ENCODE data around the gene NUMA1.

DNA sequence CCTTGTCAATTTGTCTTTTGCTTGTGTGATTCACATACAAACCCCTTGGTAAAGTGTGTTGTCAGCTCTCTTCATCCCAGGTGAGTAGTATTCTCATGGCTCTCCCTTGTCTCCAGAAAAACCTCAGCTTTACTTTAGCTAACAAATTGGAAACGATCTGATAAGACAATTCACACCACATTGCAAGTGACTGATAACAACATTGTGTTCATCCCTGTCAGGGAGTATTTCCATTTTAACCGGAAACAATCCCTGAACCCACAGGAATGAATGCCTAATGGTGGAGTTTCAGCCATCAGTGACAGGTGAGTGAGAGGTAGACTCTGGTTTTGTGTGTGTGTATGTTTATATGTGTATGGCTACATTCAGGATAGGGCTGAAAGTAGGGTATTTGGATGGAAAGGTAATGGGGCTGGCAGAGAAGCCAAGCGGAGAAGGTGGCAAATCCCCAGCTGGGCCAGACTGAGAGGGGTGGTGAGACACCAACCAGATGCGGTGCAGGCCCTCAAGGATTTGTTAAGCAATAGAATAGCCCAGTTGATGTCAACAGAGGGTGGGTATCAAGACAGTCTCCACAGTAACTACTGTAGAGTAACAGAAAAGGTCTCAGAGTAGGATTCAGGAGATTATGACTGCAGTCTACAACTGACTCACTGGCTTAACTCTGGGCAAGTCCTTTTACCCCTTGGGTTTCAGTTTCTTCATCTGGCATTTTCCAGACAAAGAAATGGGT, 7.9 kb upstream of the NUMA1 start:
- TF ChIP-seq, protein P1, sequence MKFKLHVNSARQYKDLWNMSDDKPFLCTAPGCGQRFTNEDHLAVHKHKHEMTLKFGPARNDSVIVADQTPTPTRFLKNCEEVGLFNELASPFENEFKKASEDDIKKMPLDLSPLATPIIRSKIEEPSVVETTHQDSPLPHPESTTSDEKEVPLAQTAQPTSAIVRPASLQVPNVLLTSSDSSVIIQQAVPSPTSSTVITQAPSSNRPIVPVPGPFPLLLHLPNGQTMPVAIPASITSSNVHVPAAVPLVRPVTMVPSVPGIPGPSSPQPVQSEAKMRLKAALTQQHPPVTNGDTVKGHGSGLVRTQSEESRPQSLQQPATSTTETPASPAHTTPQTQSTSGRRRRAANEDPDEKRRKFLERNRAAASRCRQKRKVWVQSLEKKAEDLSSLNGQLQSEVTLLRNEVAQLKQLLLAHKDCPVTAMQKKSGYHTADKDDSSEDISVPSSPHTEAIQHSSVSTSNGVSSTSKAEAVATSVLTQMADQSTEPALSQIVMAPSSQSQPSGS (IDR thresholded peaks at IDR 0.05; ENCODE audit: low read length): no peak
- TF ChIP-seq SP4 (IDR thresholded peaks at IDR 0.05; ENCODE audit: low read length) (no peak), CREB1 (IDR thresholded peaks at IDR 0.05) (no peak), TBP (IDR thresholded peaks at IDR 0.05; ENCODE audit: low read depth, low read length) (no peak), KDM1A (IDR thresholded peaks at IDR 0.05; ENCODE audit: borderline replicate concordance, low read length) (no peak), CEBPB (IDR thresholded peaks at IDR 0.05; ENCODE audit: low read depth, low read length) (no peak), EGR1 (IDR thresholded peaks at IDR 0.05; ENCODE audit: borderline replicate concordance, low read depth, low read length) (no peak), SP1 (IDR thresholded peaks at IDR 0.05; ENCODE audit: low read depth, low read length) (no peak), EZH2 (IDR thresholded peaks at IDR 0.05; ENCODE audit: low read depth, low read length, severe bottlenecking) (no peak), HDAC2 (IDR thresholded peaks at IDR 0.05; ENCODE audit: borderline replicate concordance in 1 of 2, low read depth in 2 of 2, low read length in 2 of 2) (no peak), ZNF274 (IDR thresholded peaks at IDR 0.05; ENCODE audit: borderline replicate concordance, extremely low read depth, low read length) (no peak), POU5F1 (IDR thresholded peaks at IDR 0.05; ENCODE audit: low read depth, low read length) (no peak)
- TF ChIP-seq, protein P2, sequence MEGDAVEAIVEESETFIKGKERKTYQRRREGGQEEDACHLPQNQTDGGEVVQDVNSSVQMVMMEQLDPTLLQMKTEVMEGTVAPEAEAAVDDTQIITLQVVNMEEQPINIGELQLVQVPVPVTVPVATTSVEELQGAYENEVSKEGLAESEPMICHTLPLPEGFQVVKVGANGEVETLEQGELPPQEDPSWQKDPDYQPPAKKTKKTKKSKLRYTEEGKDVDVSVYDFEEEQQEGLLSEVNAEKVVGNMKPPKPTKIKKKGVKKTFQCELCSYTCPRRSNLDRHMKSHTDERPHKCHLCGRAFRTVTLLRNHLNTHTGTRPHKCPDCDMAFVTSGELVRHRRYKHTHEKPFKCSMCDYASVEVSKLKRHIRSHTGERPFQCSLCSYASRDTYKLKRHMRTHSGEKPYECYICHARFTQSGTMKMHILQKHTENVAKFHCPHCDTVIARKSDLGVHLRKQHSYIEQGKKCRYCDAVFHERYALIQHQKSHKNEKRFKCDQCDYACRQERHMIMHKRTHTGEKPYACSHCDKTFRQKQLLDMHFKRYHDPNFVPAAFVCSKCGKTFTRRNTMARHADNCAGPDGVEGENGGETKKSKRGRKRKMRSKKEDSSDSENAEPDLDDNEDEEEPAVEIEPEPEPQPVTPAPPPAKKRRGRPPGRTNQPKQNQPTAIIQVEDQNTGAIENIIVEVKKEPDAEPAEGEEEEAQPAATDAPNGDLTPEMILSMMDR (IDR thresholded peaks at IDR 0.05; ENCODE audit: control extremely low read depth in 1 of 3, insufficient read depth in 1 of 3, low read depth in 1 of 3, low read length in 3 of 3): no peak
